ENCODE results near the gene PTPN6. TPM values are rescaled to one million over a fixed set of nuclear protein-coding genes. Genes with fewer than 3 reads are reported as not detected.
A peak's percentile ranks its signal among the peaks of the same experiment; 100 is the strongest.

The PTPN6 gene
- total and polyA plus RNA-seq, 2 of the 8 experiments (the other 6 are each of a cell fraction or from before 2014, with no cell fraction given), result 16.3 to 28.4 TPM

DNA sequence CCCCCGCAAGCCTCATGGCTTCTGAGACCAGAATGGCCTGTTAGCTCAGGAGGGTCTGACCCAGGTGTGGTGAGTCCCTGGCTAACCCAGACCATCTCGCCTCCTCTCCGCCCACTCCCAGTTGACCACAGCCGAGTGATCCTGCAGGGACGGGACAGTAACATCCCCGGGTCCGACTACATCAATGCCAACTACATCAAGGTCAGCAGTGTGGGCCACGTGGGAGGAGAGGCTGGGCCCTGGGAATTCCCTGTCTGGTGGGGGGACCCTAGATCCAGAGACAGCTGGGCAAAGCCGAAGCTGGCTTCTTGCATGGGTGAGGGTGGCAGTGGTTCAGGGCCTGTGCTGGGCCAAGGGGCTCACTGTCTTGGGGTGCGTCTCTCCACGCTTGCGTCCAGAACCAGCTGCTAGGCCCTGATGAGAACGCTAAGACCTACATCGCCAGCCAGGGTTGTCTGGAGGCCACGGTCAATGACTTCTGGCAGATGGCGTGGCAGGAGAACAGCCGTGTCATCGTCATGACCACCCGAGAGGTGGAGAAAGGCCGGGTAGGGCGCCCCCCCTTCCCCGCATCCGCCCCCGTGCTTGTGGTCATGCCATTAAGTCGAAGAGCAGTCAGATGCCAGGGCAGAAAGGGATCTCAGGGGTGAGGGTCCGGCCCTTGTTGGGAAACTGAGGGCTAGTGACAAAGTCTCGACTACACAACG lies 5.0 kb downstream of the PTPN6 start:
- no peak overlapping the region for H3K18ac ChIP-seq (ENCODE audit: extremely low read depth, low read length)
- no peak overlapping the region for H2BK12ac ChIP-seq (ENCODE audit: low read depth, low read length)
- H4K8ac ChIP-seq (ENCODE audit: extremely low read depth, insufficient read depth, low read length), result no peak overlapping the region
- H3K79me2 ChIP-seq (ENCODE audit: control insufficient read depth in 1 of 2, insufficient read depth in 2 of 2, low read length in 2 of 2), result no peaks in the 10 kb centered on the region
- H3K56ac ChIP-seq (replicated peaks; ENCODE audit: insufficient read length, low read depth, low read length), result no peak overlapping the region
- no peak overlapping the region for H3K14ac ChIP-seq (ENCODE audit: insufficient read length)
- DNase-seq (ENCODE audit: low read depth in 1 of 2, low spot score in 2 of 2) (no peak), FAIRE-seq (no peak)
- no peaks in the 10 kb centered on the region for H3K23me2 ChIP-seq (ENCODE audit: low read depth, low read length)
- H2BK15ac ChIP-seq (ENCODE audit: low read length), result no peak overlapping the region
- POLR2A ChIA-PET (ENCODE audit: partially characterized antibody), result interaction anchor here (0.6 to 44.0 kb wide), 3 partner anchors 11 to 80 kb away, joined by 3 to 1596 read pairs (median 1596); partner anchors contain the start of genes ATN1, C12orf57, EMG1 and PHB2
- no peak overlapping the region for H2BK120ac ChIP-seq (replicated peaks; ENCODE audit: low read depth, low read length)
- CTCF ChIA-PET (ENCODE audit: partially characterized antibody), result interaction anchor here (0.5 to 12.2 kb wide), 5 partner anchors 10 to 188 kb away, joined by 3 to 277 read pairs (median 4); partner anchors contain the start of genes C12orf57 and RNU7-1
- H4K5ac ChIP-seq (ENCODE audit: insufficient read length, low read depth, low read length), result no peak overlapping the region
- H2BK5ac ChIP-seq (ENCODE audit: low read depth, low read length), result no peak overlapping the region
- H3K27ac ChIP-seq (ENCODE audit: low read depth, low read length), result no peak overlapping the region
- no peak for TF ChIP-seq CTBP2 (IDR thresholded peaks at IDR 0.05; ENCODE audit: borderline replicate concordance, insufficient read depth, insufficient read length, low read length)
- TF ChIP-seq CEBPB (IDR thresholded peaks at IDR 0.05; ENCODE audit: low read depth, low read length), result no peak
- TF ChIP-seq SIRT6 (IDR thresholded peaks at IDR 0.05; ENCODE audit: low read length), result no peak
- TF ChIP-seq BCL11A (IDR thresholded peaks at IDR 0.05; ENCODE audit: low read depth in 2 of 2, low read length in 2 of 2), result no peak
- no peak for TF ChIP-seq GABPA (IDR thresholded peaks at IDR 0.05; ENCODE audit: borderline replicate concordance, insufficient read depth, low read length)
- TF ChIP-seq SIX5 (IDR thresholded peaks at IDR 0.05; ENCODE audit: low read depth, low read length), result no peak
- no peak overlapping the region for H3K4me3 ChIP-seq (ENCODE audit: extremely low read depth in 1 of 4, insufficient read depth in 2 of 4, low read depth in 3 of 4, low read length in 4 of 4)
- H3K27me3 ChIP-seq (replicated peaks in 1 of 4; ENCODE audit: control insufficient read depth in 3 of 4, extremely low read depth in 1 of 4, insufficient read depth in 3 of 4, low read length in 3 of 4), result no peaks in the 10 kb centered on the region
- H2AFZ ChIP-seq (ENCODE audit: low read length), result no peak overlapping the region
- H2AK5ac ChIP-seq (ENCODE audit: low read depth, low read length), result no peak overlapping the region
- H4K91ac ChIP-seq (replicated peaks; ENCODE audit: insufficient read length, low read length), result no peak overlapping the region
- H4K20me1 ChIP-seq (replicated peaks in 1 of 2; ENCODE audit: control insufficient read depth in 1 of 2, insufficient read depth in 2 of 2, low read length in 2 of 2), result no peaks in the 10 kb centered on the region
- H3K4ac ChIP-seq (replicated peaks; ENCODE audit: insufficient read length, low read depth, low read length), result no peak overlapping the region
- H2BK20ac ChIP-seq (ENCODE audit: low read length), result peak overlapping the region; percentile 32; the same call in 1 of the 2 replicates
- H3K23ac ChIP-seq (ENCODE audit: insufficient read length), result no peak overlapping the region
- peaks cover under 1 to 23% (median 13%) of the 10 kb centered on the region in 4 experiments for H3K4me1 ChIP-seq (replicated peaks in 1 of 4; ENCODE audit: control insufficient read depth in 3 of 4, insufficient read depth in 4 of 4, low read length in 3 of 4)
- 85% methylated on average over 24 of the region's 28 CpGs; no CpG with 5 or more reads in 1 of the 2 experiments for whole genome bisulfite sequencing, 2 experiments (ENCODE audit: extremely low coverage in 1 of 2, insufficient coverage in 1 of 2, insufficient read length in 1 of 2, insufficient replicate concordance in 2 of 2, low coverage in 1 of 2, low lambda C conversion rate in 2 of 2, missing lambda C conversion rate in 1 of 2)
- H3K36me3 ChIP-seq (ENCODE audit: control insufficient read depth in 2 of 4, insufficient read depth in 4 of 4, low read length in 3 of 4), result no peaks in the 10 kb centered on the region
- no peak overlapping the region for H3K9ac ChIP-seq (replicated peaks in 1 of 4; ENCODE audit: extremely low read depth in 1 of 4, low read depth in 3 of 4, low read length in 3 of 4)
- H3K4me2 ChIP-seq (ENCODE audit: insufficient read depth in 1 of 2, low read depth in 2 of 2, low read length in 2 of 2), result no peak overlapping the region
- H3K79me1 ChIP-seq (ENCODE audit: low read depth, low read length), result no peaks in the 10 kb centered on the region
- no peaks in the 10 kb centered on the region for H3K9me3 ChIP-seq (ENCODE audit: insufficient read depth in 2 of 2, low read depth in 1 of 2, low read length in 1 of 2)
